ENCODE measurements around the gene BBS9.
"Not testable (repeated sequence)": the region's sequence is repeated elsewhere in the genome, so short reads cannot be mapped to it uniquely, and the experiment has no call there.

The BBS9 gene

DNA sequence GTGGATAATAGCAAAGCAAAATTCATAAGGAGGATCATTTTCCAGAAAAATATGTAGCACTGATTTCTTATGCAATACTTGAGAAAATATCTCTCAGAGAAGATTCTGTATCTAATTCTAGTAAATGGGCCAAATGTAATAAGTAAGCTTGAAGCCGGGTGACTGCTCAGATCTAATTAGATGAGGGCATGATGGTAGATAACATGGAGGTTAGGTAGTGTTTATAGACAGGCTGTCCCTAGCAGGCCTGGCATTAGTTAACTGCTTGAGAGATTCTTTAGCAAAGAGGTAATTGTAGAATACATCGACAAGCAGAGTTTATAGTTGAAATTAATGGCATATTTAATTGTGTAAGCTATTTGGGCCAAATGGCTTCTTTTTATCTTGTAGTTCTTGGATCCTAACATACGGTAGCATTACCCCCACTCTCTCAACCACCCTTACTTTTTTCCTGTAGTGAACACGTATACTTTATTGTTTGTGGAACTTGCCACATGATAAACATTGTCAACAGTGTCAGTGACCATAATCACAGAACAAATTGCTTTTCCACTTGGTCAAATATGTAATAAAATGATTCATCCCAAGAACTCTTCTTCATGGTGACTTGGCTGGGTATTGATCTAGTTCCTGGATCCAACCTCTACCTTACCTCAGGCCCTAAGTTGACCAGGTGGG lies 343.1 kb downstream of the BBS9 start:
- Histone ChIP-seq H3K9me3 (ENCODE audit: insufficient read depth, low read depth, low read length) (no peaks in the 10 kb centered on the region), H3F3A (ENCODE audit: low read depth) (no peaks in the 10 kb centered on the region), H3K9me2 (replicated peaks; ENCODE audit: low read depth, low read length) (no peaks in the 10 kb centered on the region), H3K4me3 (ENCODE audit: low read length, poor library complexity, severe bottlenecking) (no peak overlapping the region), H3K27me3 (ENCODE audit: insufficient read depth, low read length, poor library complexity, severe bottlenecking) (no peaks in the 10 kb centered on the region), H3K4me1 (ENCODE audit: insufficient read depth, low read length, poor library complexity, severe bottlenecking) (no peaks in the 10 kb centered on the region), H4K20me1 (ENCODE audit: insufficient read depth, low read length, poor library complexity, severe bottlenecking) (no peaks in the 10 kb centered on the region), H3K4me2 (ENCODE audit: low read depth, low read length, poor library complexity, severe bottlenecking) (no peak overlapping the region), H3K36me3 (ENCODE audit: insufficient read depth, low read length) (no peaks in the 10 kb centered on the region), H3K9ac (ENCODE audit: low read depth, low read length, poor library complexity, severe bottlenecking) (no peak overlapping the region), H3K79me2 (ENCODE audit: insufficient read depth, low read length) (no peaks in the 10 kb centered on the region), H2AFZ (ENCODE audit: low read length) (no peak overlapping the region)
- TF ChIP-seq CTCF (conservative IDR thresholded peaks at IDR 0.05; ENCODE audit: low read length) (no peak), EZH2phosphoT487 (IDR thresholded peaks at IDR 0.05; ENCODE audit: borderline replicate concordance) (no peak)

DNA sequence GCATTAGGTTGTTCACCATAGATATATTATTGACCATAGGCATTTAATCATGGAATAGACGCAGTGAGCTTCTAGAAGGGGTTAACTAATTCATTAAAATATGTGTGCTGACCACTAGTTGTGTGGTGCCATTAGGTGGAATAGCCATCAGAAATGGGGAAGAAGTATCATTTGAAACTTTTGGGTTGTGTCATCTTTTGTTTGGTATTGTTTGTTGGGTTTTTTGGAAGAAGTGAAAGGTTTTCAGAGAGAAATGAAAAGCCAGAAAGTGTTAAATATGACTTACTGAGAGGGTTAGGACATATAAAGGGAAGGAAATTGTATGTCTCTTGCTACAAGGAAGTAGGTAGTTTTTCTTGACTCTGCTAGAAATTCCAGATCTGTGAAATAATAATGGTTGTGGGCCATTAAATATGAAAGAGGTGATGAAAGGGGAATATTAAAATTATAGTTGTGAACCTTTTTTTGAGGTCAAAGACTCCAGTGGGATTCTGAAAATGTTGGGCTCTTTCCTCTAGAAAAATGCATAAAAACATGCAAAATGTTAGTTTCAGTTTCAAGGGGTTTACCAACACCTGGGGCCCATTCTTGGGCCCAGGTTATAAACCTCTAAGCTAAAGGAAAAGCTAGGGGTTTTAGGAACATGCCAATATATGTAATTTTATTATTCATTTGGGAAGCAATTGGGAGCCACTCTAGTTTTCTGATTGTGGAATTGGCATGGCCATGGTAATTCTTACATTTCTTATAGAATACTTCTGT lies 348.5 kb downstream of the BBS9 start:
- no peak overlapping the region for H3K9ac ChIP-seq (ENCODE audit: low read depth, low read length, poor library complexity, severe bottlenecking)
- H3K36me3 ChIP-seq (ENCODE audit: insufficient read depth, low read length): no peaks in the 10 kb centered on the region
- H3K4me3 ChIP-seq (ENCODE audit: low read length, poor library complexity, severe bottlenecking): no peak overlapping the region
- H3K9me3 ChIP-seq (ENCODE audit: insufficient read depth, low read depth, low read length): no peaks in the 10 kb centered on the region
- H4K20me1 ChIP-seq (ENCODE audit: insufficient read depth, low read length, poor library complexity, severe bottlenecking): no peaks in the 10 kb centered on the region
- H3K4me2 ChIP-seq (ENCODE audit: low read depth, low read length, poor library complexity, severe bottlenecking): no peak overlapping the region
- H3K27me3 ChIP-seq (ENCODE audit: insufficient read depth, low read length, poor library complexity, severe bottlenecking): no peaks in the 10 kb centered on the region
- H3K4me1 ChIP-seq (ENCODE audit: insufficient read depth, low read length, poor library complexity, severe bottlenecking): no peaks in the 10 kb centered on the region
- no peak overlapping the region for H2AFZ ChIP-seq (ENCODE audit: low read length)
- no peak for TF ChIP-seq EZH2phosphoT487 (IDR thresholded peaks at IDR 0.05; ENCODE audit: borderline replicate concordance)
- TF ChIP-seq CTCF (conservative IDR thresholded peaks at IDR 0.05; ENCODE audit: low read length): no peak
- H3K79me2 ChIP-seq (ENCODE audit: insufficient read depth, low read length): no peaks in the 10 kb centered on the region
- H3F3A ChIP-seq (ENCODE audit: low read depth): no peaks in the 10 kb centered on the region
- H3K9me2 ChIP-seq (replicated peaks; ENCODE audit: low read depth, low read length): no peaks in the 10 kb centered on the region

DNA sequence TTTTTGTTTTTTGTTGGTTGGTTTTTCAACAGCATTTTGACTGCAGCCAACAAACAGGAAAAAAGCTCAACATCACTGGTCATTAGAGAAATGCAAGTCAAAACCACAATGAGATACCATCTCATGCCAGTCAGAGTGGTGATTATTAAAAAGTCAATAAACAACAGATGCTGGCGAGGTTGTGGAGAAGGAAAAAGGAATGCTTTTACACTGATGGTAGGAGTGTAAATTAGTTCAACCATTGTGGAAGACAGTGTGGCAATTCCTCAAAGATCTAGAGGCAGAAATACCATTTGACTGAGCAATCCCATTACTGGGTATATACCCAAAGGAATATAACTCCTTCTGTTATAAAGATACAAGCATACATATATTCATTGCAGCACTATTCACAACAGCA lies 355.1 kb downstream of the BBS9 start:
- H3K27me3 ChIP-seq (ENCODE audit: insufficient read depth, low read length, poor library complexity, severe bottlenecking); H3K4me2 ChIP-seq (ENCODE audit: low read depth, low read length, poor library complexity, severe bottlenecking); H4K20me1 ChIP-seq (ENCODE audit: insufficient read depth, low read length, poor library complexity, severe bottlenecking); H3K9me2 ChIP-seq (replicated peaks; ENCODE audit: low read depth, low read length); H3K4me3 ChIP-seq (ENCODE audit: low read length, poor library complexity, severe bottlenecking); H3F3A ChIP-seq (ENCODE audit: low read depth); H2AFZ ChIP-seq (ENCODE audit: low read length); H3K36me3 ChIP-seq (ENCODE audit: insufficient read depth, low read length); H3K9ac ChIP-seq (ENCODE audit: low read depth, low read length, poor library complexity, severe bottlenecking); H3K79me2 ChIP-seq (ENCODE audit: insufficient read depth, low read length); H3K9me3 ChIP-seq (ENCODE audit: insufficient read depth, low read depth, low read length); H3K4me1 ChIP-seq (ENCODE audit: insufficient read depth, low read length, poor library complexity, severe bottlenecking): not testable (repeated sequence)

Measured in Loucy (cell line).